ENCODE data around the gene FMO1.

Gene FMO1

GRCh38 chr1:171334024-171334640 is 85.8 kb downstream of the FMO1 start:
- H3K9me3 Mint-ChIP-seq = no peaks in the 10 kb centered on the region
- peaks cover 2% of the 10 kb centered on the region for H3K36me3 Mint-ChIP-seq (ENCODE audit: low read depth)
- H3K27ac Mint-ChIP-seq = no peak overlapping the region
- no peak for ATAC-seq
- no peaks in the 10 kb centered on the region for H3K4me1 Mint-ChIP-seq
- DNase-seq = no peak
- no peak overlapping the region for H3K4me3 Mint-ChIP-seq
- no peaks in the 10 kb centered on the region for H3K27me3 Mint-ChIP-seq
